SU-DHL-6 (cell line): ENCODE measurements around the gene SPRR3.

Experiments
- H2AFZ ChIP-seq: fragments of 200-600 bp; sonication (generic); 2 replicates; pipeline ENCODE4 v1.6.1; 2014; ENCODE audit warnings: low read depth, mild to moderate bottlenecking, moderate library complexity, mixed read lengths, antibody characterized with exemption, low read length; ENCODE audit not compliant: severe bottlenecking
- H3F3A ChIP-seq: fragments of 200-600 bp; shearing (Covaris generic); 2 replicates; pipeline ENCODE4 v1.6.0; 2016; ENCODE audit warnings: antibody characterized with exemption, mild to moderate bottlenecking; ENCODE audit not compliant: insufficient read depth
- H3K27ac ChIP-seq: fragments of 200-600 bp; sonication (generic); 2 replicates; pipeline ENCODE4 v1.5.1; 2016; ENCODE audit warnings: low read depth, mild to moderate bottlenecking, low read length, moderate library complexity, mixed read lengths
- H3K27me3 ChIP-seq: fragments of 200-600 bp; sonication (generic), shearing (Covaris generic); 2 replicates; pipeline ENCODE4 v1.6.0; 2014; ENCODE audit warnings: mild to moderate bottlenecking, low read length
- H3K36me3 ChIP-seq: fragments of 200-600 bp; sonication (generic); 2 replicates; pipeline ENCODE4 v1.6.1; 2014; ENCODE audit warnings: mild to moderate bottlenecking, low read length, mixed read lengths
- H3K4me2 ChIP-seq: fragments of 300-600, 200-600 bp; shearing (Covaris generic), sonication (generic); 2 replicates; pipeline ENCODE4 v1.6.0; 2014; ENCODE audit warnings: low read length, low read depth, mild to moderate bottlenecking; ENCODE audit not compliant: poor library complexity, severe bottlenecking
- H3K4me3 ChIP-seq: fragments of 200-600 bp; sonication (generic); 2 replicates; pipeline ENCODE4 v1.5.1; 2014; ENCODE audit warnings: antibody characterized with exemption, low read length, mild to moderate bottlenecking, mixed read lengths; ENCODE audit not compliant: insufficient read depth, poor library complexity, severe bottlenecking
- H3K79me2 ChIP-seq: fragments of 200-600 bp; sonication (generic); 2 replicates; pipeline ENCODE4 v1.6.1; 2014; ENCODE audit warnings: mild to moderate bottlenecking, low read length, moderate library complexity; ENCODE audit not compliant: insufficient read depth
- H3K9ac ChIP-seq: fragments of 200-600 bp; sonication (generic); 2 replicates; pipeline ENCODE4 v1.7.0; 2014; ENCODE audit warnings: mild to moderate bottlenecking, low read length
- H3K9me2 ChIP-seq: fragments of 200-600 bp; sonication (generic); replicated peaks from 2 replicates; pipeline ENCODE4 v1.6.1; 2014; ENCODE audit warnings: low read length; ENCODE audit not compliant: insufficient read depth
- H3K9me3 ChIP-seq: fragments of 200-600 bp; sonication (generic); 2 replicates; pipeline ENCODE4 v1.6.1; 2014; ENCODE audit warnings: low read length, mixed read lengths; ENCODE audit not compliant: insufficient read depth
- H4K20me1 ChIP-seq: fragments of 200-600 bp; sonication (generic); 2 replicates; pipeline ENCODE4 v1.6.1; 2014; ENCODE audit warnings: low read depth, mild to moderate bottlenecking, antibody characterized with exemption, low read length, moderate library complexity, mixed read lengths
- EZH2phosphoT487 ChIP-seq: fragments of 200-600 bp; sonication (generic), shearing (Covaris generic); conservative IDR thresholded peaks from 2 replicates; pipeline ENCODE4 v1.6.1; 2018; ENCODE audit warnings: mild to moderate bottlenecking, antibody characterized with exemption, low read length, moderate library complexity, mixed read lengths
- TF ChIP-seq, protein P1 (sequence below): fragments of 200-600 bp; sonication (generic); IDR thresholded peaks from one replicate; pipeline ENCODE4 v1.5.1; 2017; ENCODE audit warnings: antibody characterized with exemption, mild to moderate bottlenecking, low read length, moderate library complexity; ENCODE audit not compliant: insufficient read depth, poor library complexity, severe bottlenecking

The SPRR3 gene

DNA sequence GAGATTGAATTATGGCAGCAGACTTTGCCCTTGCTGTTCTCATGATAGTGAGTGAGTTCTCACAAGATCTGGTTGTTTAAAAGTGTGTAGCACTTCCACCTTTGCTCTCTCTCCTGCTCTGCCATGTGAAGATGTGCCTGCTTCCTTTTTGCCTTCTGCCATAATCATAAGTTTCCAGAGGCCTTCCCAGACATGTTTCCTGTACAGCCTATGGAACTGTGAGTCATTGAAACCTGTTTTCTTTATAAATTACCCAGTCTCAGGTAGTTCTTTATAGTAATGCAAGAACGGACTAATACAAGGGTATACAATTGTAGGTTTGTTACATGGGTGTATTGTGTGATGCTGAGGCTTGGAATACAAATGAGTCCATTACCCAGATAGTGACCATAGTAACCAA lies 33.7 kb downstream of the SPRR3 start:
- Histone ChIP-seq H4K20me1 (no peaks in the 10 kb centered on the region), H3K79me2 (no peaks in the 10 kb centered on the region), H3K9ac (no peak overlapping the region), H3K4me2 (no peak overlapping the region), H3K9me3 (no peaks in the 10 kb centered on the region), H2AFZ (no peak overlapping the region), H3K4me3 (no peak overlapping the region), H3F3A (no peaks in the 10 kb centered on the region), H3K36me3 (no peaks in the 10 kb centered on the region), H3K9me2 (no peaks in the 10 kb centered on the region), H3K27ac (no peak overlapping the region), H3K27me3 (no peaks in the 10 kb centered on the region)
- TF ChIP-seq, protein P1, sequence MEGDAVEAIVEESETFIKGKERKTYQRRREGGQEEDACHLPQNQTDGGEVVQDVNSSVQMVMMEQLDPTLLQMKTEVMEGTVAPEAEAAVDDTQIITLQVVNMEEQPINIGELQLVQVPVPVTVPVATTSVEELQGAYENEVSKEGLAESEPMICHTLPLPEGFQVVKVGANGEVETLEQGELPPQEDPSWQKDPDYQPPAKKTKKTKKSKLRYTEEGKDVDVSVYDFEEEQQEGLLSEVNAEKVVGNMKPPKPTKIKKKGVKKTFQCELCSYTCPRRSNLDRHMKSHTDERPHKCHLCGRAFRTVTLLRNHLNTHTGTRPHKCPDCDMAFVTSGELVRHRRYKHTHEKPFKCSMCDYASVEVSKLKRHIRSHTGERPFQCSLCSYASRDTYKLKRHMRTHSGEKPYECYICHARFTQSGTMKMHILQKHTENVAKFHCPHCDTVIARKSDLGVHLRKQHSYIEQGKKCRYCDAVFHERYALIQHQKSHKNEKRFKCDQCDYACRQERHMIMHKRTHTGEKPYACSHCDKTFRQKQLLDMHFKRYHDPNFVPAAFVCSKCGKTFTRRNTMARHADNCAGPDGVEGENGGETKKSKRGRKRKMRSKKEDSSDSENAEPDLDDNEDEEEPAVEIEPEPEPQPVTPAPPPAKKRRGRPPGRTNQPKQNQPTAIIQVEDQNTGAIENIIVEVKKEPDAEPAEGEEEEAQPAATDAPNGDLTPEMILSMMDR = no peak
- no peak for TF ChIP-seq EZH2phosphoT487

DNA sequence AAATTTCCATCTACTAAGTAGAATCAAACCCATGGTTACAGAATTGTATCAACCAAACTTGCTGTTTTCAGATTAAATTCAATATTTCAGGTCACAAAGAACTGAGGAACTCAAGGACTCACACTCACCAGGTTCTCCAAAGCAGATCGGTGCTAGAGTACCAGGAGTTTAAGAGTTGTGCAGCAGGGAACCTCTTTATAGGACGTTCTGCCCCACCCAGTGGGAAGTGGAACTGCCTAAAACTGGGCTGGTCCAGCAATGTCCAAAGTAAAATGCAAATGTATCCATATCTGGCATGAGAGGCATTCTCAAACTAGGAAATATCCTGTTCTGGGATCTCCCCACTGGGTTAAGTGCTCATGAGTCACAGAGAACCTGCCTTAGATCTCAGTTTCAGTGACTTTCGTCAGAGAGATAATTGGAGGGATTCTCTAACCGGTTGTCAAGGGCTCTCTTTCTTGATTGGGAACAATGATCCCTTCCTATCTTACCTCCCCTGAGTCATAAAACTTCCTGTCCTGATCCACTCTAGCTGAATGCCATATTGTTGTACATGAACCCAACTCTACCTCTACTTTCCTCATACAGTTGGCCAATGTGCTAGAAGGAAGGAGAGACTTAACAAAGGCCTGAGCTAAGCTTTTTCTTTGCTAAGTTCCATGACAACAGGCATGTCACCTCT lies 39.5 kb downstream of the SPRR3 start, which contains the start of gene SPRR2D:
Gene SPRR2D (minus strand): TSS at position 171 of the 682 bp plus-strand sequence. CDS start 774 bp downstream, outside the sequence.
- Histone ChIP-seq H3K9ac (no peak within 1 kb of the TSS), H3K4me3 (no peak within 1 kb of the TSS), H3K36me3 (no peaks in the 10 kb centered on the region), H3K27me3 (no peaks in the 10 kb centered on the region), H4K20me1 (no peaks in the 10 kb centered on the region), H3K79me2 (no peaks in the 10 kb centered on the region), H3K27ac (no peak within 1 kb of the TSS), H3K4me2 (no peak within 1 kb of the TSS), H3F3A (no peaks in the 10 kb centered on the region), H2AFZ (no peak within 1 kb of the TSS), H3K9me3 (no peaks in the 10 kb centered on the region), H3K9me2 (no peaks in the 10 kb centered on the region)
- no peak for TF ChIP-seq EZH2phosphoT487
- TF ChIP-seq, protein P1 = no peak

DNA sequence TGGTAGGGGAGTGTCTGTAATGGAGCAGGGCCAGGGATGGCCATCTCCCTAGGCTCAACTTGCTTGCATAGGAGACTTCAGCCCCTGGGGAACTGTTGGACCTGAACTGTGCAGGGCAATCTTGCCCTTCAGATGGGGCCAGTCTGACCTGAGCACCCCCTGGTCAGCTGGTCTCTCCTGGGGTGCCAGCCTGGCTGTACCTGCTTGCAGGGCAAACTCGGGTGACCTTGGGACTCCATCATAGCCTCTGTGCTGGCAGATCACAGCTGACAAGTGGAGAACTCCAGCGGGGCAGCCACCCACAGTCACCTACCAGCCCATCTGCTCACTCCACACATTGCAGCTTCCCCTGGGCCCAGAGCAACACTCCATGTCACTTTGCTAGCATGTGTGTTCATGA lies 47.7 kb downstream of the SPRR3 start:
- Histone ChIP-seq H2AFZ (no peak overlapping the region), H3F3A (no peaks in the 10 kb centered on the region), H3K9me2 (no peaks in the 10 kb centered on the region), H3K9ac (no peak overlapping the region), H3K79me2 (no peaks in the 10 kb centered on the region), H4K20me1 (no peaks in the 10 kb centered on the region), H3K27ac (no peak overlapping the region), H3K4me2 (no peak overlapping the region), H3K4me3 (no peak overlapping the region), H3K9me3 (no peaks in the 10 kb centered on the region), H3K36me3 (no peaks in the 10 kb centered on the region), H3K27me3 (no peaks in the 10 kb centered on the region)
- TF ChIP-seq, protein P1 = no peak
- TF ChIP-seq EZH2phosphoT487 = no peak
